Measurements from ENCODE around the gene RIPOR3.
"Not testable (repeated sequence)": the region's sequence is repeated elsewhere in the genome, so short reads cannot be mapped to it uniquely, and the experiment has no call there.

RIPOR3 gene

GRCh38 chr20:50560867-50561266 lies 130.5 kb downstream of the RIPOR3 start:
- in situ Hi-C loops (cut with HindIII; ENCODE audit: low sequenced_read_pairs), result loop anchor here (5.0 kb wide), 1 partner anchor 49 kb away; the partner anchor contains the start of gene PTPN1

GRCh38 chr20:50559856-50560638 lies 131.3 kb downstream of the RIPOR3 start:
- in situ Hi-C loops (cut with HindIII; ENCODE audit: low sequenced_read_pairs), result loop anchor here (5.0 kb wide), 1 partner anchor 48 kb away; the partner anchor contains the start of gene PTPN1

GRCh38 chr20:50559149-50559548 lies 132.2 kb downstream of the RIPOR3 start:
- in situ Hi-C loops (cut with HindIII; ENCODE audit: low sequenced_read_pairs), result no loop called here

- in situ Hi-C loops (cut with HindIII; ENCODE audit: low sequenced_read_pairs), result no loop called here
Observed at GRCh38 chr20:50558483-50558925, 132.8 kb downstream of the RIPOR3 start.

GRCh38 chr20:50557549-50558134 lies 133.7 kb downstream of the RIPOR3 start:
- in situ Hi-C loops (cut with HindIII; ENCODE audit: low sequenced_read_pairs), result no loop called here

GRCh38 chr20:50555662-50556061 lies 135.7 kb downstream of the RIPOR3 start:
- in situ Hi-C loops (cut with HindIII; ENCODE audit: low sequenced_read_pairs), result no loop called here

- in situ Hi-C loops (cut with HindIII; ENCODE audit: low sequenced_read_pairs), result no loop called here
Observed at GRCh38 chr20:50554694-50555579, 136.4 kb downstream of the RIPOR3 start.

- in situ Hi-C loops (cut with HindIII; ENCODE audit: low sequenced_read_pairs), result no loop called here
Observed at GRCh38 chr20:50552979-50553378, 138.4 kb downstream of the RIPOR3 start.

- in situ Hi-C loops (cut with HindIII; ENCODE audit: low sequenced_read_pairs), result no loop called here
Observed at GRCh38 chr20:50551288-50551687, 140.1 kb downstream of the RIPOR3 start.

GRCh38 chr20:50550531-50550930 lies 140.8 kb downstream of the RIPOR3 start:
- in situ Hi-C loops (cut with HindIII; ENCODE audit: low sequenced_read_pairs), result no loop called here

GRCh38 chr20:50548396-50548795 lies 142.9 kb downstream of the RIPOR3 start:
- in situ Hi-C loops (cut with HindIII; ENCODE audit: low sequenced_read_pairs), result no loop called here

- in situ Hi-C loops (cut with HindIII; ENCODE audit: low sequenced_read_pairs), result no loop called here
Observed at GRCh38 chr20:50547964-50548363, 143.4 kb downstream of the RIPOR3 start.

GRCh38 chr20:50546729-50547314 lies 144.5 kb downstream of the RIPOR3 start:
- in situ Hi-C loops (cut with HindIII; ENCODE audit: low sequenced_read_pairs), result no loop called here

- in situ Hi-C loops (cut with HindIII; ENCODE audit: low sequenced_read_pairs), result no loop called here
Observed at GRCh38 chr20:50545126-50545525, 146.2 kb downstream of the RIPOR3 start.

GRCh38 chr20:50543326-50543725 lies 148.0 kb downstream of the RIPOR3 start:
- in situ Hi-C loops (cut with HindIII; ENCODE audit: low sequenced_read_pairs), result no loop called here

GRCh38 chr20:50541606-50542041 lies 149.7 kb downstream of the RIPOR3 start:
- in situ Hi-C loops (cut with HindIII; ENCODE audit: low sequenced_read_pairs), result no loop called here

- in situ Hi-C loops (cut with HindIII; ENCODE audit: low sequenced_read_pairs), result no loop called here
Observed at GRCh38 chr20:50540620-50541605, 150.4 kb downstream of the RIPOR3 start.

GRCh38 chr20:50539798-50540197 lies 151.5 kb downstream of the RIPOR3 start:
- in situ Hi-C loops (cut with HindIII; ENCODE audit: low sequenced_read_pairs), result not testable (repeated sequence)

- in situ Hi-C loops (cut with HindIII; ENCODE audit: low sequenced_read_pairs), result no loop called here
Observed at GRCh38 chr20:50538276-50538675, 153.1 kb downstream of the RIPOR3 start.

All from DLD1 (cell line).